Stimulated activated CD8-positive, alpha-beta memory T cell treated with anti-CD3 and anti-CD28 coated beads, Interleukin-2, amount 100 ng/mL, for 1 hour (primary cell): ENCODE data around the gene DLGAP4.
A peak's percentile ranks its signal among the peaks of the same experiment; 100 is the strongest.

ENCODE experiments used
- DNase-seq, 2 donors: peaks; one replicate each; pipeline ENCODE4 v3.0.0-alpha.2; 2020; ENCODE audit warnings: low read depth in 2 of 2

The DLGAP4 gene

GRCh38 chr20:36565520-36565919 lies 259.4 kb downstream of the DLGAP4 start:
- DNase-seq: no peak

- no peak for DNase-seq
Observed at GRCh38 chr20:36569847-36570429, 263.8 kb downstream of the DLGAP4 start.

GRCh38 chr20:36571564-36572504 lies 265.7 kb downstream of the DLGAP4 start:
- no peak for DNase-seq

GRCh38 chr20:36572701-36573102 lies 266.6 kb downstream of the DLGAP4 start:
- DNase-seq: peak; percentile 46 to 47

GRCh38 chr20:36573103-36573797 lies 267.1 kb downstream of the DLGAP4 start, which contains the start of gene TGIF2:
TSS of gene TGIF2 (plus strand) at chr20:36573597. CDS start at chr20:36578775, 5,178 bp downstream.
- peak; percentile 85 to 86 for DNase-seq

- peak in 1 of 2 donors; percentile 15 for DNase-seq
Observed at GRCh38 chr20:36573798-36574365, 267.7 kb downstream of the DLGAP4 start.

GRCh38 chr20:36574366-36575135 lies 268.4 kb downstream of the DLGAP4 start:
- DNase-seq: peak in 1 of 2 donors; percentile 11

- no peak for DNase-seq
Observed at GRCh38 chr20:36576081-36576445, 269.9 kb downstream of the DLGAP4 start.
